Panc1 (cell line): Measurements from ENCODE around the gene KRT86. TPM values are rescaled to one million over a fixed set of nuclear protein-coding genes. Genes with fewer than 3 reads are reported as not detected.
A peak's percentile ranks its signal among the peaks of the same experiment; 100 is the strongest.
"Not testable (repeated sequence)": the region's sequence is repeated elsewhere in the genome, so short reads cannot be mapped to it uniquely, and the experiment has no call there.

Experiments
- ATAC-seq: fragments of 200-7000 bp; cut with Tn5 transposase; 2 replicates; pipeline ENCODE4 v1.9.1; 2020; ENCODE audit warnings: mild to moderate bottlenecking, moderate library complexity
- BruUV-seq: library from RNA; stranded (reverse); fragments of 400-500 nt; replicated peaks from 2 replicates; lab custom pipeline; 2021; lab: Mats Ljungman, UMichigan
- CTCF ChIA-PET: fragments of 300-600 bp; sonication (Branson Sonifier 250); formaldehyde crosslinking; loops from one replicate; lab custom pipeline; 2022; ENCODE audit warnings: antibody characterized with exemption; lab: Charles Lee
- POLR2A ChIA-PET: fragments of 300-600 bp; sonication (Branson Sonifier 250); formaldehyde crosslinking; loops from one replicate; lab custom pipeline; 2022; ENCODE audit warnings: antibody characterized with exemption; lab: Charles Lee
- DNase-seq: peaks from one replicate; pipeline ENCODE4 v3.0.0-alpha.2; 2010; ENCODE audit warnings: low read depth, low spot score
- H3K27ac ChIP-seq: 2 replicates; pipeline ENCODE4 v1.5.1; 2011; ENCODE audit warnings: mild to moderate bottlenecking, low read length, inconsistent platforms
- H3K27me3 ChIP-seq: fragments of 200-500 bp; sonication (Bioruptor generic); 2 replicates; pipeline ENCODE4 v1.6.0; 2014; ENCODE audit warnings: low read length, inconsistent platforms; ENCODE audit not compliant: control insufficient read depth, insufficient read depth
- H3K36me3 ChIP-seq: fragments of 200-500 bp; sonication (Bioruptor generic); 2 replicates; pipeline ENCODE4 v1.5.1; 2014; ENCODE audit warnings: inconsistent platforms, mild to moderate bottlenecking, low read length, moderate library complexity; ENCODE audit not compliant: control insufficient read depth, insufficient read depth
- H3K4me1 ChIP-seq: 2 replicates; pipeline ENCODE4 v1.5.1; 2011; ENCODE audit warnings: inconsistent platforms, mild to moderate bottlenecking, low read length, moderate library complexity; ENCODE audit not compliant: control insufficient read depth, insufficient read depth
- H3K4me3 ChIP-seq, 2 experiments: 2 replicates each; pipeline ENCODE4 v1.5.1; 2011 to 2012; ENCODE audit warnings: low read depth in 2 of 2, low read length in 2 of 2, mild to moderate bottlenecking in 2 of 2, inconsistent platforms in 1 of 2, moderate library complexity in 1 of 2
- H3K9me3 ChIP-seq: fragments of 200-500 bp; sonication (Bioruptor generic); 2 replicates; pipeline ENCODE4 v1.5.1; 2014; ENCODE audit warnings: low read depth, mild to moderate bottlenecking, inconsistent platforms, low read length, moderate library complexity; ENCODE audit not compliant: control insufficient read depth, insufficient read depth
- POLR2AphosphoS5 ChIP-seq: IDR thresholded peaks from 2 replicates; pipeline ENCODE4 v1.6.1; 2012; ENCODE audit warnings: mild to moderate bottlenecking, low read depth, low read length, moderate library complexity
- SIN3A ChIP-seq: IDR thresholded peaks from 2 replicates; pipeline ENCODE4 v1.6.1; 2012; ENCODE audit warnings: low read depth, mild to moderate bottlenecking, low read length, moderate library complexity, borderline replicate concordance; ENCODE audit not compliant: insufficient read depth
- TCF7L2 ChIP-seq: IDR thresholded peaks from 2 replicates; pipeline ENCODE4 v1.6.1; 2011; ENCODE audit warnings: mild to moderate bottlenecking, low read depth, low read length, inconsistent platforms
- in situ Hi-C: cut with HindIII; loops from 2 replicates; pipeline ENCODE4 v1.10.0; 2016; ENCODE audit warnings: low sequenced_read_pairs, low pct_unique_long_range_greater_than_20kb
- intact Hi-C: fragments of 100-400 bp; cut with micrococcal nuclease; formaldehyde crosslinking; loops from one replicate; pipeline ENCODE4 v1.10.0; 2022; ENCODE audit not compliant: unreplicated experiment
- total RNA-seq: library from RNA; stranded (reverse); gene quantifications from one replicate; pipeline ENCODE4 v1.2.1, GENCODE V29; 2021; ENCODE audit not compliant: unreplicated experiment
- TF ChIP-seq, protein P1 (sequence below): fragments of 450-650 bp; IDR thresholded peaks from 2 replicates; pipeline ENCODE4 v1.5.1; 2017; ENCODE audit warnings: mild to moderate bottlenecking
- TF ChIP-seq, protein P2 (sequence below), 2 experiments: IDR thresholded peaks; 2 replicates each; pipeline ENCODE4 v1.6.1; 2011 to 2012; ENCODE audit warnings: low read depth in 2 of 2, control low read depth in 1 of 2, low read length in 1 of 2, mild to moderate bottlenecking in 1 of 2, moderate library complexity in 1 of 2; ENCODE audit not compliant: insufficient read depth in 1 of 2

The KRT86 gene
- total RNA-seq, 1 experiment from 2014 or later, result 1.1 TPM

DNA sequence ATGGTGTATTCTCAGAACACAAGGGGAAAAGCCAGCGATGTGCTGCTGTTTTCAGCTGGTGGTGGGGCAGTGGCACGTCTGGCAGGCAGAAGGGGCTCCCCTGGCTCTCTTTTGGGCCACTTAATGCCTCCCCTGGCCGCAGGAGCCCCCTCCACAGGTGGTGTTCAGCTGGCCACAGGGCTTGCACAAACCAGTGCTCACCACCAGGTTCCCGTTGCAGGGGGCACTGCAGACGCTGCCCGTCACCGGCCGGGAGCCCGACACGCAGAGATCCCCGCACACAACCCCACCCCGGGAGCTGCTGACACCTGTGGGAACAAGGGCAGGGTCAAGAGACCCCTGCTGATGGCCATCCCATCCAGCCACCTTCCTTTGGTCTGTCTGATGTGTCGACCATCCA lies 40.1 kb downstream of the KRT86 start:
- no peak for DNase-seq
- ChIA-PET POLR2A (no interaction called here), CTCF (interaction anchor here (0.7 kb wide), 1 partner anchor 171 kb away, joined by 3 read pairs; no protein-coding TSS in a partner anchor)
- Histone ChIP-seq H3K4me1 (no peaks in the 10 kb centered on the region), H3K9me3 (no peaks in the 10 kb centered on the region), H3K27ac (no peak overlapping the region), H3K4me3 (no peak overlapping the region), H3K27me3 (no peaks in the 10 kb centered on the region), H3K36me3 (no peaks in the 10 kb centered on the region)
- TF ChIP-seq POLR2AphosphoS5, result no peak
- no peak for TF ChIP-seq SIN3A
- TF ChIP-seq TCF7L2, result no peak
- in situ Hi-C loops (no loop called here), intact Hi-C loops (no loop called here)
- no TSS peak for BruUV-seq
- ATAC-seq, result no peak

DNA sequence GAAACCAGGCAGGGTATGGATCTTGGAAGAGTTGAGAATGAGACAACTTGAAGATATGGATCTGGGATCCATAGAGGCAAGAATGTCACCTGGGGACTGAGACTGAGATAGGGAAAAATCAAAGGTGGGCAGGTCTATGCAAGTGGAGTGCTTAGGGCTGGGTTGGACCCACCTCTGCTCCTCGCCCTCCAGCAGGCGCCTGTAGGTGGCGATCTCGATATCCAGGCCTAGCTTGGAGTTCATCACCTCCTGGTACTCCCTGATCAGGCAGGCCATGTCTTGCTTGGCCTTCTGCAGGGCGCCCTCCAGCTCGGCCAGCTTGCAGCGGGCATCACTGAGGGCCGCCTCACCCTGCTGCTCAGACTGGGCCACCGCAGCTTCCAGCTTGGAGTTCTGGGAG lies 41.3 kb downstream of the KRT86 start:
- CTCF ChIA-PET, result interaction anchor here (0.6 to 1.0 kb wide), 2 partner anchors 32 to 78 kb away, joined by 3 to 4 read pairs; no protein-coding TSS in a partner anchor
- H3K36me3 ChIP-seq, H3K4me3 ChIP-seq, H3K9me3 ChIP-seq, H3K27me3 ChIP-seq, ATAC-seq, in situ Hi-C loops, POLR2A ChIA-PET, DNase-seq, H3K27ac ChIP-seq, intact Hi-C loops, H3K4me1 ChIP-seq, BruUV-seq: not testable (repeated sequence)
- TF ChIP-seq, protein P1, sequence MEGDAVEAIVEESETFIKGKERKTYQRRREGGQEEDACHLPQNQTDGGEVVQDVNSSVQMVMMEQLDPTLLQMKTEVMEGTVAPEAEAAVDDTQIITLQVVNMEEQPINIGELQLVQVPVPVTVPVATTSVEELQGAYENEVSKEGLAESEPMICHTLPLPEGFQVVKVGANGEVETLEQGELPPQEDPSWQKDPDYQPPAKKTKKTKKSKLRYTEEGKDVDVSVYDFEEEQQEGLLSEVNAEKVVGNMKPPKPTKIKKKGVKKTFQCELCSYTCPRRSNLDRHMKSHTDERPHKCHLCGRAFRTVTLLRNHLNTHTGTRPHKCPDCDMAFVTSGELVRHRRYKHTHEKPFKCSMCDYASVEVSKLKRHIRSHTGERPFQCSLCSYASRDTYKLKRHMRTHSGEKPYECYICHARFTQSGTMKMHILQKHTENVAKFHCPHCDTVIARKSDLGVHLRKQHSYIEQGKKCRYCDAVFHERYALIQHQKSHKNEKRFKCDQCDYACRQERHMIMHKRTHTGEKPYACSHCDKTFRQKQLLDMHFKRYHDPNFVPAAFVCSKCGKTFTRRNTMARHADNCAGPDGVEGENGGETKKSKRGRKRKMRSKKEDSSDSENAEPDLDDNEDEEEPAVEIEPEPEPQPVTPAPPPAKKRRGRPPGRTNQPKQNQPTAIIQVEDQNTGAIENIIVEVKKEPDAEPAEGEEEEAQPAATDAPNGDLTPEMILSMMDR, result peak; percentile 76

DNA sequence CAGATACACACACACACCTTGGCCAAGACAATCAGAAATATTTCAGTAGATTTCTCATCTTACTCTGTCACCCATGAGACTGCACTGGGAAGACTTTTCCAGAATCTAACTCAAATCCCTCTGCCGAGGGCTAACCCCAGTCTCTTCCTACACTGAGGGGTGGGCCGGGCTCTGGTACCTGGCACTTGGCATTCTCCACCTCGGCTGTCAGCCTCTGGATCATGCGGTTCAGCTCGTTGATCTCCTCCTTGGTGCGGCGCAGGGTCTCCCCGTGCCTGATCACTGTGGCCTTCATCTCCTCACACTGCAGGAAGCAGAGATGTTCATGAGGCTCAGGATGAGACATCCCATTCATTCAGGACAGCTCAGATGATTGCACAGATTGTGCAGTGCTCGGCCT lies 41.8 kb downstream of the KRT86 start:
- H3K27ac ChIP-seq, result no peak overlapping the region
- BruUV-seq, result no TSS peak

More for the DNA sequence above, 41.8 kb downstream of the KRT86 start:
- DNase-seq (no peak), ATAC-seq (no peak)
- Histone ChIP-seq H3K27me3 (no peaks in the 10 kb centered on the region), H3K9me3 (no peaks in the 10 kb centered on the region), H3K36me3 (no peaks in the 10 kb centered on the region), H3K4me1 (no peaks in the 10 kb centered on the region), H3K4me3 (no peak overlapping the region)
- in situ Hi-C loops, result no loop called here
- TF ChIP-seq TCF7L2 (no peak), POLR2AphosphoS5 (no peak), SIN3A (no peak)
- TF ChIP-seq, protein P2, sequence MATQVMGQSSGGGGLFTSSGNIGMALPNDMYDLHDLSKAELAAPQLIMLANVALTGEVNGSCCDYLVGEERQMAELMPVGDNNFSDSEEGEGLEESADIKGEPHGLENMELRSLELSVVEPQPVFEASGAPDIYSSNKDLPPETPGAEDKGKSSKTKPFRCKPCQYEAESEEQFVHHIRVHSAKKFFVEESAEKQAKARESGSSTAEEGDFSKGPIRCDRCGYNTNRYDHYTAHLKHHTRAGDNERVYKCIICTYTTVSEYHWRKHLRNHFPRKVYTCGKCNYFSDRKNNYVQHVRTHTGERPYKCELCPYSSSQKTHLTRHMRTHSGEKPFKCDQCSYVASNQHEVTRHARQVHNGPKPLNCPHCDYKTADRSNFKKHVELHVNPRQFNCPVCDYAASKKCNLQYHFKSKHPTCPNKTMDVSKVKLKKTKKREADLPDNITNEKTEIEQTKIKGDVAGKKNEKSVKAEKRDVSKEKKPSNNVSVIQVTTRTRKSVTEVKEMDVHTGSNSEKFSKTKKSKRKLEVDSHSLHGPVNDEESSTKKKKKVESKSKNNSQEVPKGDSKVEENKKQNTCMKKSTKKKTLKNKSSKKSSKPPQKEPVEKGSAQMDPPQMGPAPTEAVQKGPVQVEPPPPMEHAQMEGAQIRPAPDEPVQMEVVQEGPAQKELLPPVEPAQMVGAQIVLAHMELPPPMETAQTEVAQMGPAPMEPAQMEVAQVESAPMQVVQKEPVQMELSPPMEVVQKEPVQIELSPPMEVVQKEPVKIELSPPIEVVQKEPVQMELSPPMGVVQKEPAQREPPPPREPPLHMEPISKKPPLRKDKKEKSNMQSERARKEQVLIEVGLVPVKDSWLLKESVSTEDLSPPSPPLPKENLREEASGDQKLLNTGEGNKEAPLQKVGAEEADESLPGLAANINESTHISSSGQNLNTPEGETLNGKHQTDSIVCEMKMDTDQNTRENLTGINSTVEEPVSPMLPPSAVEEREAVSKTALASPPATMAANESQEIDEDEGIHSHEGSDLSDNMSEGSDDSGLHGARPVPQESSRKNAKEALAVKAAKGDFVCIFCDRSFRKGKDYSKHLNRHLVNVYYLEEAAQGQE (IDR thresholded peaks at IDR 0.05; ENCODE audit: insufficient read depth in 1 of 2, low read depth in 2 of 2, low read length in 1 of 2), result no peak
- TF ChIP-seq, protein P1, result no peak
- POLR2A ChIA-PET, result no interaction called here
- CTCF ChIA-PET, result interaction anchor here (0.6 to 1.0 kb wide), 2 partner anchors 33 to 78 kb away, joined by 3 to 4 read pairs; no protein-coding TSS in a partner anchor
- intact Hi-C loops, result no loop called here
